NB4 (cell line): ENCODE measurements around the gene BAZ2B.

Source experiments
- DNase-seq: peaks from one replicate; pipeline ENCODE4 v3.0.0; 2010; ENCODE audit warnings: low read depth
- H3K4me3 ChIP-seq: one replicate; pipeline ENCODE4 v1.5.1; 2011; ENCODE audit warnings: mild to moderate bottlenecking, low read depth, low read length, moderate library complexity
- CTCF ChIP-seq: IDR thresholded peaks from one replicate; pipeline ENCODE4 v1.5.1; 2012; ENCODE audit warnings: low read depth, low read length
- MYC ChIP-seq: IDR thresholded peaks from 2 replicates; pipeline ENCODE4 v1.6.1; 2011; ENCODE audit warnings: low read depth, low read length
- POLR2A ChIP-seq: IDR thresholded peaks from 2 replicates; pipeline ENCODE4 v1.6.1; 2011; ENCODE audit warnings: mild to moderate bottlenecking; ENCODE audit not compliant: insufficient read length; ENCODE audit errors: extremely low read depth
- TF ChIP-seq, protein P1 (sequence below): IDR thresholded peaks from 2 replicates; pipeline ENCODE4 v1.6.1; 2011; ENCODE audit warnings: low read depth, low read length

BAZ2B gene

DNA sequence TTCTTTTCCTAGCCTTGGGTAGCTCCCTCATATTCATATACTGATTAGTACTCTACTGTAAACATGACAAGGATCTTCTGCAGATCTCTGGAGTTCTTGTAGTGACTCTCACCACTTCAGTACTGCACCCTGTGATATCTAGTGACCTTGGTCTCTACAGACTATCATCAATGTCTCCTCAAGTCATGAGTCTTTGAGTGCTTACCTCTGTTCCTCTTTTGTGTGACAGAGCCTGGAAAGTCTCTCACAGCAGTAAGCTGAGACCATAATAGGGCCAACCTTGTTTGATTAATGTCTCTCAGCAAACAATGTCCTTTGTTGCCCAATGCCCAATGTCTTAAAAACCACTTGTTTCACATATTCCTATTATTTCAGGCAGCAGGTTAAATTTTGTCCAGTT, 34.2 kb upstream of the BAZ2B start:
- DNase-seq: peak; percentile 9
- no peak overlapping the region for H3K4me3 ChIP-seq
- TF ChIP-seq, protein P1, sequence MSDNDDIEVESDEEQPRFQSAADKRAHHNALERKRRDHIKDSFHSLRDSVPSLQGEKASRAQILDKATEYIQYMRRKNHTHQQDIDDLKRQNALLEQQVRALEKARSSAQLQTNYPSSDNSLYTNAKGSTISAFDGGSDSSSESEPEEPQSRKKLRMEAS: no peak
- TF ChIP-seq CTCF (no peak), MYC (no peak), POLR2A (no peak)

- DNase-seq: no peak
- TF ChIP-seq POLR2A: no peak
- TF ChIP-seq, protein P1: no peak
- TF ChIP-seq CTCF: no peak
- TF ChIP-seq MYC: no peak
- no peak overlapping the region for H3K4me3 ChIP-seq
Observed at GRCh38 chr2:159648643-159649042, 32.3 kb upstream of the BAZ2B start.

DNA sequence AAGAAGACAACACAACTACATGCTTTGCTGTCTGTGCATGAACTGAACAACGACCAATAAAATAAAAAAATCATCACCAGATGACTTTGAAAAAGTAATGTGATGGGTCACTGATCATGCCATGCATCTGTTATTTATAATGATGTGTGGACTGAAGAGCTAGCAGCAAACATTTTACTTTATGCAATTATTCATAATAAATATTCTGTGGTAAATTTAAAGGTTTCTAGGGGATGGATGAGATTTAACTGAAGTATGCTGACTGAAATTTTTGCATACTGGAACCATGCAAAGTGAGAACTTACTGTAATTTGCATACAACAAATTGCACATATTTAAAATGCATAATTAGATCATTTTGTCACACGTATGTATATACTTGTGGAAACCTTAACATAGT, 31.3 kb upstream of the BAZ2B start:
- DNase-seq: no peak
- H3K4me3 ChIP-seq: no peak overlapping the region
- TF ChIP-seq POLR2A: no peak
- TF ChIP-seq, protein P1: no peak

- H3K4me3 ChIP-seq: no peak overlapping the region
- TF ChIP-seq CTCF (no peak), MYC (no peak), POLR2A (no peak)
- TF ChIP-seq, protein P1: no peak
- no peak for DNase-seq
Observed at GRCh38 chr2:159640176-159640575, 23.8 kb upstream of the BAZ2B start.

GRCh38 chr2:159639712-159640111, 23.4 kb upstream of the BAZ2B start:
- no peak for DNase-seq
- TF ChIP-seq MYC (no peak), CTCF (no peak), POLR2A (no peak)
- TF ChIP-seq, protein P1: no peak
- no peak overlapping the region for H3K4me3 ChIP-seq

DNA sequence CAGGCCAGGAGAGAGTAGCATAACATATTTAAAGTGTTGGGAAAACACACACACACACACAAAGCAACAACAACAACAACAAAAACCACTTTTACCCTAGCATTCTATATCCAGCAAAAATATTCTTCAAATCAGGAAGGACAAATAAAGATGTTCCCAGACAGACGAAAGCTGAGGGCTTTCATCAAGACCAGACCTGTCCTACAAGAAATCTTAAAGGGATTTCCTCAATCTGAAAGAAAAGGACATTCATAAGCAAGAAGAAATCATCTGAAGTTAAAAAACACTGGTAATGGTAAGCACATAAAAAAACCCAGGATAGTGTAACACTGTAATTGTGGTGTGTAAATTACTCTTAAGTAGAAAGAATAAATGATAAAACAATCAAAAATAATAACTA, 22.7 kb upstream of the BAZ2B start:
- no peak overlapping the region for H3K4me3 ChIP-seq
- TF ChIP-seq, protein P1: no peak
- TF ChIP-seq CTCF (no peak), MYC (no peak), POLR2A (no peak)
- no peak for DNase-seq
